H1 (cell line): Measurements from ENCODE around the gene MPPED2. TPM values are rescaled to one million over a fixed set of nuclear protein-coding genes. Genes with fewer than 3 reads are reported as not detected.

Experiments
- EZH2 ChIP-seq: fragments of 200-600 bp; sonication (generic); IDR thresholded peaks from 2 replicates; pipeline ENCODE4 v1.7.1; 2012; ENCODE audit warnings: low read depth, mild to moderate bottlenecking, moderate library complexity, low read length, inconsistent platforms; ENCODE audit not compliant: severe bottlenecking
- HDAC2 ChIP-seq, 2 experiments: fragments of 300-600 bp in 1 of 2; sonication (generic) in 1 of 2; IDR thresholded peaks; 2 replicates each; pipeline ENCODE4 v1.6.1; 2011 to 2012; ENCODE audit warnings: low read depth in 2 of 2, low read length in 2 of 2, mild to moderate bottlenecking in 2 of 2, moderate library complexity in 2 of 2, borderline replicate concordance in 1 of 2, inconsistent platforms in 1 of 2
- HDAC6 ChIP-seq: IDR thresholded peaks from one replicate; pipeline ENCODE4 v1.7.1; 2012; ENCODE audit warnings: low read depth, mild to moderate bottlenecking, inconsistent platforms, low read length, moderate library complexity
- PHF8 ChIP-seq: fragments of 200-600 bp; sonication (generic); conservative IDR thresholded peaks from 2 replicates; pipeline ENCODE4 v1.7.1; 2012; ENCODE audit warnings: low read depth, mild to moderate bottlenecking, inconsistent platforms, low read length, moderate library complexity
- RAD21 ChIP-seq, 2 experiments: IDR thresholded peaks in 1 of 2; conservative IDR thresholded peaks in 1 of 2; 2 replicates each; pipeline ENCODE4 v1.6.1; 2011; ENCODE audit warnings: low read depth in 2 of 2, low read length in 2 of 2, improper control_type of control experiment in 1 of 2, inconsistent platforms in 1 of 2, mild to moderate bottlenecking in 1 of 2, moderate library complexity in 1 of 2
- SIX5 ChIP-seq: IDR thresholded peaks from 2 replicates; pipeline ENCODE4 v1.6.1; 2011; ENCODE audit warnings: mild to moderate bottlenecking, low read depth, low read length
- polyA plus RNA-seq, 7 experiments: library from polyadenylated mRNA; depleted of rRNA in 3 of 7; stranded (reverse) in 5 of 7; unstranded in 2 of 7; fragments of >200 nt in 5 of 7; fragments of 200-250 nt in 2 of 7; gene quantifications; 1 replicate in 5 of 7; 2 replicates in 1 of 7; 4 replicates in 1 of 7; pipeline versions ENCODE4 v1.2.1 to v1.2.3, GENCODE V29; 2011 to 2013; ENCODE audit warnings: missing spikeins in 2 of 7, mixed read lengths in 2 of 7
- total RNA-seq: library from RNA; stranded (reverse); fragmentation: NEBNext Ultra II Directional; extraction: Animal tissue kit (Norgen Biotek cat#: 25700); gene quantifications from 2 replicates; pipeline ENCODE4 v1.2.1, GENCODE V29; 2021
- TF ChIP-seq, protein P1 (sequence below): fragments of 300-600 bp; sonication (generic); IDR thresholded peaks from 2 replicates; pipeline ENCODE4 v1.7.1; 2012; ENCODE audit warnings: low read length, moderate library complexity, mild to moderate bottlenecking, inconsistent platforms; ENCODE audit not compliant: insufficient replicate concordance
- TF ChIP-seq, protein P2 (sequence below): IDR thresholded peaks from 2 replicates; pipeline ENCODE4 v1.6.1; 2011; ENCODE audit warnings: low read length, improper control_type of control experiment

Gene MPPED2
- total and polyA plus RNA-seq, 2 of the 8 experiments (the other 6 are each of a cell fraction or from before 2014, with no cell fraction given), result 1.3 to 3.5 TPM

DNA sequence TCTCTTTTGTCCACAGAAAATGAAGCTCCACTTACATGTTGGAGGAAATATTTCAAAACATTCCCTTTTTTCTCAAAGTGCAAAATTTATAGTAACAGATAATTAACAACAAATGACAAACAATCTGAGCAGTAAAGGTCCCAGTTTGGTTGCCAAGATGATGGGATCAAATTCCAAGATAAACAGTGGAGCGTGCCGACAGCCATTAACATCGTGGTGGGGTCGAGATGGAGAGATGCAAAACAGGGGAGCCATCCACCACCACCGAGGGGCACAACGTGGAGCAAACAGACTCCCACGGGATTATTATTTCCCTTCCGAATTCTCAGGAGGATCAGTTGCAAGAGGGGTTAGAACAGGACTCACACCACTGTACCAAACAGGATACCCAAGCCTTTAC lies 17.2 kb downstream of the MPPED2 start (continued):
- TF ChIP-seq, protein P1, sequence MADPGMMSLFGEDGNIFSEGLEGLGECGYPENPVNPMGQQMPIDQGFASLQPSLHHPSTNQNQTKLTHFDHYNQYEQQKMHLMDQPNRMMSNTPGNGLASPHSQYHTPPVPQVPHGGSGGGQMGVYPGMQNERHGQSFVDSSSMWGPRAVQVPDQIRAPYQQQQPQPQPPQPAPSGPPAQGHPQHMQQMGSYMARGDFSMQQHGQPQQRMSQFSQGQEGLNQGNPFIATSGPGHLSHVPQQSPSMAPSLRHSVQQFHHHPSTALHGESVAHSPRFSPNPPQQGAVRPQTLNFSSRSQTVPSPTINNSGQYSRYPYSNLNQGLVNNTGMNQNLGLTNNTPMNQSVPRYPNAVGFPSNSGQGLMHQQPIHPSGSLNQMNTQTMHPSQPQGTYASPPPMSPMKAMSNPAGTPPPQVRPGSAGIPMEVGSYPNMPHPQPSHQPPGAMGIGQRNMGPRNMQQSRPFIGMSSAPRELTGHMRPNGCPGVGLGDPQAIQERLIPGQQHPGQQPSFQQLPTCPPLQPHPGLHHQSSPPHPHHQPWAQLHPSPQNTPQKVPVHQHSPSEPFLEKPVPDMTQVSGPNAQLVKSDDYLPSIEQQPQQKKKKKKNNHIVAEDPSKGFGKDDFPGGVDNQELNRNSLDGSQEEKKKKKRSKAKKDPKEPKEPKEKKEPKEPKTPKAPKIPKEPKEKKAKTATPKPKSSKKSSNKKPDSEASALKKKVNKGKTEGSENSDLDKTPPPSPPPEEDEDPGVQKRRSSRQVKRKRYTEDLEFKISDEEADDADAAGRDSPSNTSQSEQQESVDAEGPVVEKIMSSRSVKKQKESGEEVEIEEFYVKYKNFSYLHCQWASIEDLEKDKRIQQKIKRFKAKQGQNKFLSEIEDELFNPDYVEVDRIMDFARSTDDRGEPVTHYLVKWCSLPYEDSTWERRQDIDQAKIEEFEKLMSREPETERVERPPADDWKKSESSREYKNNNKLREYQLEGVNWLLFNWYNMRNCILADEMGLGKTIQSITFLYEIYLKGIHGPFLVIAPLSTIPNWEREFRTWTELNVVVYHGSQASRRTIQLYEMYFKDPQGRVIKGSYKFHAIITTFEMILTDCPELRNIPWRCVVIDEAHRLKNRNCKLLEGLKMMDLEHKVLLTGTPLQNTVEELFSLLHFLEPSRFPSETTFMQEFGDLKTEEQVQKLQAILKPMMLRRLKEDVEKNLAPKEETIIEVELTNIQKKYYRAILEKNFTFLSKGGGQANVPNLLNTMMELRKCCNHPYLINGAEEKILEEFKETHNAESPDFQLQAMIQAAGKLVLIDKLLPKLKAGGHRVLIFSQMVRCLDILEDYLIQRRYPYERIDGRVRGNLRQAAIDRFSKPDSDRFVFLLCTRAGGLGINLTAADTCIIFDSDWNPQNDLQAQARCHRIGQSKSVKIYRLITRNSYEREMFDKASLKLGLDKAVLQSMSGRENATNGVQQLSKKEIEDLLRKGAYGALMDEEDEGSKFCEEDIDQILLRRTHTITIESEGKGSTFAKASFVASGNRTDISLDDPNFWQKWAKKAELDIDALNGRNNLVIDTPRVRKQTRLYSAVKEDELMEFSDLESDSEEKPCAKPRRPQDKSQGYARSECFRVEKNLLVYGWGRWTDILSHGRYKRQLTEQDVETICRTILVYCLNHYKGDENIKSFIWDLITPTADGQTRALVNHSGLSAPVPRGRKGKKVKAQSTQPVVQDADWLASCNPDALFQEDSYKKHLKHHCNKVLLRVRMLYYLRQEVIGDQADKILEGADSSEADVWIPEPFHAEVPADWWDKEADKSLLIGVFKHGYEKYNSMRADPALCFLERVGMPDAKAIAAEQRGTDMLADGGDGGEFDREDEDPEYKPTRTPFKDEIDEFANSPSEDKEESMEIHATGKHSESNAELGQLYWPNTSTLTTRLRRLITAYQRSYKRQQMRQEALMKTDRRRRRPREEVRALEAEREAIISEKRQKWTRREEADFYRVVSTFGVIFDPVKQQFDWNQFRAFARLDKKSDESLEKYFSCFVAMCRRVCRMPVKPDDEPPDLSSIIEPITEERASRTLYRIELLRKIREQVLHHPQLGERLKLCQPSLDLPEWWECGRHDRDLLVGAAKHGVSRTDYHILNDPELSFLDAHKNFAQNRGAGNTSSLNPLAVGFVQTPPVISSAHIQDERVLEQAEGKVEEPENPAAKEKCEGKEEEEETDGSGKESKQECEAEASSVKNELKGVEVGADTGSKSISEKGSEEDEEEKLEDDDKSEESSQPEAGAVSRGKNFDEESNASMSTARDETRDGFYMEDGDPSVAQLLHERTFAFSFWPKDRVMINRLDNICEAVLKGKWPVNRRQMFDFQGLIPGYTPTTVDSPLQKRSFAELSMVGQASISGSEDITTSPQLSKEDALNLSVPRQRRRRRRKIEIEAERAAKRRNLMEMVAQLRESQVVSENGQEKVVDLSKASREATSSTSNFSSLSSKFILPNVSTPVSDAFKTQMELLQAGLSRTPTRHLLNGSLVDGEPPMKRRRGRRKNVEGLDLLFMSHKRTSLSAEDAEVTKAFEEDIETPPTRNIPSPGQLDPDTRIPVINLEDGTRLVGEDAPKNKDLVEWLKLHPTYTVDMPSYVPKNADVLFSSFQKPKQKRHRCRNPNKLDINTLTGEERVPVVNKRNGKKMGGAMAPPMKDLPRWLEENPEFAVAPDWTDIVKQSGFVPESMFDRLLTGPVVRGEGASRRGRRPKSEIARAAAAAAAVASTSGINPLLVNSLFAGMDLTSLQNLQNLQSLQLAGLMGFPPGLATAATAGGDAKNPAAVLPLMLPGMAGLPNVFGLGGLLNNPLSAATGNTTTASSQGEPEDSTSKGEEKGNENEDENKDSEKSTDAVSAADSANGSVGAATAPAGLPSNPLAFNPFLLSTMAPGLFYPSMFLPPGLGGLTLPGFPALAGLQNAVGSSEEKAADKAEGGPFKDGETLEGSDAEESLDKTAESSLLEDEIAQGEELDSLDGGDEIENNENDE, result no peak
- TF ChIP-seq HDAC6 (no peak), PHF8 (no peak), EZH2 (no peak), HDAC2 (IDR thresholded peaks at IDR 0.05; ENCODE audit: borderline replicate concordance in 1 of 2, low read depth in 2 of 2, low read length in 2 of 2) (no peak), RAD21 (IDR thresholded peaks at IDR 0.05 in 1 of 2, conservative IDR thresholded peaks at IDR 0.05 in 1 of 2; ENCODE audit: low read depth in 2 of 2, low read length in 2 of 2) (no peak), SIX5 (no peak)
- TF ChIP-seq, protein P2, sequence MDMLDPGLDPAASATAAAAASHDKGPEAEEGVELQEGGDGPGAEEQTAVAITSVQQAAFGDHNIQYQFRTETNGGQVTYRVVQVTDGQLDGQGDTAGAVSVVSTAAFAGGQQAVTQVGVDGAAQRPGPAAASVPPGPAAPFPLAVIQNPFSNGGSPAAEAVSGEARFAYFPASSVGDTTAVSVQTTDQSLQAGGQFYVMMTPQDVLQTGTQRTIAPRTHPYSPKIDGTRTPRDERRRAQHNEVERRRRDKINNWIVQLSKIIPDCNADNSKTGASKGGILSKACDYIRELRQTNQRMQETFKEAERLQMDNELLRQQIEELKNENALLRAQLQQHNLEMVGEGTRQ, result no peak
